Stimulated activated naive CD4-positive, alpha-beta T cell (primary cell): ENCODE measurements around the gene AQP12A.
"Not testable (repeated sequence)": the region's sequence is repeated elsewhere in the genome, so short reads cannot be mapped to it uniquely, and the experiment has no call there.

Experiments
- DNase-seq, 6 experiments: peaks; one replicate each; lab custom pipeline; 2025; lab: John Stamatoyannopoulos, UW

AQP12A gene

DNA sequence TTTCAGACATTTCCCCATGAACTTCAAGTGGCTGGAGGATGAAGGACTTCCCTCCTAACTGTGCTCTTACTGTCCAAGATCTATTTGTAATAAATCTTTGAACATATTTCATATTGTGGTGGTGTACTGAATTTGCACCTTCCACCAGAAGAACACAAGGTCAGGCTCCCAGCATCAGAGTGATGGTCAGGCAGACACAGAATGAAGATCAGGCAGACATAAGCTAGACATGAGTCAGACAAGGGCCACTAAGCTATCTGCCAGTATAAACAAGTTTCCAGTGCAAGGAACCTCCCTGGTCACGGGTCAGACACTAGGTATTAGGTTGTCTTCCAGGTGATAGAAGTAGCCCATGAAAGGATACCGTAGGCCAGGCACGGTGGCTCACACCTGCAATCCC lies 29.0 kb upstream of the AQP12A start:
- DNase-seq: no peak

DNA sequence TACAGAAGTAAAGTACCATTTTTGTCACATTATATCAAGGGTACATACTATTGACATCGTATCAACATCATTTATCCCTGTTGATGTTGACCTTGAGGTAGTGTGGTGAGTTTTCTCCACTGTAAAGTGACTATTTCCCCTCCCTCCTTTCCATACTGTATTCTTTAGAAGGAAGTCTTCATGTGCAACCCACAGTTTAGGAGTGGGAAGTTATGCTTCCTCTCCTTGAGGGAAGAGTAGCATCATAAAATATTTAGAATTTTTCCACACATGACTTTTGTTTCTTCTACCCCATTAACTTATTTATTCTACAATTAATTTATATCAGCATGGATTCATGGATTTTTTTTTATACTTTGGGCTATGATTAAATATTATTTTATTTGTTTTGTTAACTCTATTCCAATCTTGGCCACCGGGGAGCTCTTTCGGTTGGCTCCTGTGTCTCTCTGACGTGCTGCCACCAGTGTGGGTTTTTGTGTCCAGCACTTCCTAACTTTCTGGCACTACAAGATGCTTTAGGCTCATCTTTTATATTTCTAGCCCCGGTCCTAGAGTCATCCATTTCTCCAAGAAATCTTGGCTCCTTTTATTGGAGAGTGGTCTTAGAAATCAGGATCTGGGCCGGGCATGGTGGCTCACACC lies 28.0 kb upstream of the AQP12A start:
- DNase-seq: no peak

DNA sequence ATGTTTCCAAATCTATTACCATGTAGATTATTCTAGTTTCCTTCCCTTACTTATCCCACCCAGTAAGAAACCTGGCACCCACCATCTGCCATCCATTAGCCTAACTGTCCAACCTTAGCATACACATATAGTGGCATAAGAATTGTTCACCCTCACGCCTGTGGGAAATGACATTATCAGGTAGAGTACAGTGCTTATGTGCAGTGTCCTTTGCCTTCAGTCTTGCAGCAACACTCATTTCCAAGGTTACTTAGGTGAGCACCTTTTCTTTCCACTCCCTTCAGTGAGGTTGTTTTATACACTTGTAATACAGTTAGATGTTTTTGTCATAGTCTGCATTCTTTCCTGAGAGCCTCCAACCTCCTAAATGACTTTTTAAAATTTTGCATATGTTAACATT lies 27.0 kb upstream of the AQP12A start:
- no peak for DNase-seq

DNA sequence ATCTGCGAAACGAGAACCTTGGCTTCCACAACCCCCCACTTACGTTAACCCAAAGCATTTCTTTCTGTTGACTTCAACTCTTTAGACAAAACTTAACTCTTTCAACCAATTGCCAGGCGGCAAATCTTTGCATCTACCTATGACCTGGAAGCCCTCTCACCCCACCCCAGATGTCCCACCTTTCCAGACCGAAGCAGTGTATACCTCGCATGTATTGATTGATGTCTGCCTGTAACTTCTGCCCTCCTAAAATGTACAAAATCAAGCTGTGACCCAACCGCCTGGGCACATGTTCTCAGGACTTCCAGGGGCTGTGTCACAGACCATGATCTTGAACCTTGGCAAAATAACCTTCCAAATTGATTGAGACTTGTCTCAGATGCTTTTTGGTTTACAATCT lies 21.3 kb upstream of the AQP12A start:
- no peak for DNase-seq

DNA sequence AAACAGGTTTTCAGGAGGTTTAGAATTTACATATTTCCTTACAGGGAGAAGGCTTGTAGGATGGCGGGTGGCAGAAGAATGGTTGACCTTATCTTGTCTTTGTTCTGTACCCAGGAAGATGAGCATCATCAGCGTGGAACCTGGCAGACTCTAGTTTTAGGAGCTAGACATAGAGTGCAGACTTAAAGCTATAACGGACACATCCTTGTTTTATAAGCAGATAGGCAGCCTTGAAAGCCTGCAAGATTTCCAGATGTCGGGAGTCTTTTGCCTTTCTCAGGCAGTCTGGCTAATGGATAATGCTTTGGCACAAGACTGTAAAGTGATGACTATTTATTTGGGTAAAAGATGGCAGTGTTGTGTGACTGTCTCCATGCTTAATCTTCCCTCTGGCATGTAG lies 20.7 kb upstream of the AQP12A start:
- DNase-seq: no peak

DNA sequence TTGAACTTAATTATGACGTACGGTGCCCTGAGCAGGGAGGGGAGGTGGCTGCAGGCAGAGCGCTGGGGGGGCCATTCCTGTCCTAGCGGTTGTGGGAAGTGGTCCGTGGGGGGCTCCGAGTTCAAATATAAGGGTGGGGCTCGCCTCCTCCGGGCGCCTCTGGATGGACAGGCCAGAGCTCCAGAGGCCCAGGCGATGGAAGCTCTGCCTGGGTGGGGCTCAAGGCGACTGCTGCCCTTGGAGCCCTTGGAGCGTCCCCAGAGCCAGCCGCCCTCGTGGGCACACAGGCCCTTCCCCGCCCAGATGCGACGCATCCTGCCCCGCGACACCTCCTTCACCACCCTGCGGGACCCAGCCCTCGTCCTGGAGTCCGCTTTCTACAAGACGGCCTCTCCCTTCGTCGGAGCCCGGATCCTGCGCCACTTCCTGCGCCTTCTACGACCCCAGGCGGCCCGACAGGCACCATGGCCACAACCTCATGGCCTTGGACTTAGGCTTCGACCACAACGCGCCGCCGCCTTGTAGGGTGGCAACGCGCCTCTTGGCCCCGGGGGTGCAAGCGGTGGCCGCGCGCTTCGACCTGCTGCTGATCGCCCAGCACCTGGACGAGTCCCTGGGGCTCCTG lies 19.5 kb upstream of the AQP12A start:
- no peak for DNase-seq

DNA sequence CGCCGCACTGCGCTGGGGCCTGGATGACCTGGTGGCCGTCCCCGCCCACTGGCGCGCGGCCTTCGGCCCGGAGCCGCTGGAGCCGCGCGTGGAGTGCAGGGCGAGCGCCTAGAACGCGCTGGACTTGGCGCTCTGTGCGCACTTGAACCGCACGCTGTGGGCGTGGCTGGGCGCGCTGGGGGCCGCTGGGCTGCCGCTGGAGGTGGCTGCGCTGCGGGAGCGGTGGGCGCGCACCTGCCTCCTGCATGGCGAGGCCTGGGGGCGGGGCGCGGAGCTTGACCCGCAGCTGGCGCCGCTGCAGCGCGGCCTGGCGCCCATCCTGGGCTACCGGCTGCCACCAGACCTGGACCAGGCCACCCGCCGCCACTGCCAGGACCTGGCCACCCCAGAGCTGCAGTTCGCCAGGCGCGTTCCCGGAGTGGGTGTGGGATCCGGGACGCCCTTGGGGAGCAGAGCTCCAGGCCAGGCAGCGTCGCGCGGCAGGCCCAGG lies 18.9 kb upstream of the AQP12A start:
- no peak for DNase-seq

DNA sequence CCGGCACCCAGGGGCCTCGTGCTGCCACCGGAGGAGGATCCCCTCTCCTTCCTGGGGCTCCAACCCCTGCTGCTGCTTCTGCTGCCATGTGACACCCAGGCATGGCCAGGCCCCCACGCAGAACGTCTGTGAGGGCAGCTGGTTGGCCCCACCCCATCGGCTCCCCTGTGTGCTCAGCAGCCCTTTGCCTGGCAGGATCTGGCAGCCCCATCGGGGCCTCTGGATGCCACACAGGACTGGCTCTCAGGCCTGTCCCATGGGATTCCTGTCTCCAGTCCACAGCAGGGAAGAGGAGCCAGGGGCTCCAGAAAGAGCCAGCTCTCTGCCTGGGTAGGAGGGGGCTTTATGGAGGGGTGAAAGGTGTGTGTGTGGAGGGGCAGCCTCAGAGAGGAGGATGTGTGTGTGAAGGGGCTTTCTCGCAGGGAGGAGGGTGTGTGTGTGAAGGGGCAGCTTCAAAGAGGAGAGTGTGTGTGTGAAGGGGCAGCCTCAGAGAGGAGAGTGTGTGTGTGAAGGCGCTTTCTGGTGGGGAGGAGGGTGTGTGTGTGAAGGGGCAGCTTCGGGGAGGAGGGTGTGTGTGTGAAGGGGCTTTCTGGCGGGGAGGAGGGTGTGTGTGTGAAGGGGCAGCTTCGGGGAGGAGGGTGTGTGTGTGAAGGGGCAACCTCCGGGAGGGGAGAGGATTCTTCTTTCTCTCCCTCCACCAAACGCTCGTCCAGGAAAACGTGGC lies 17.0 kb upstream of the AQP12A start:
- DNase-seq: not testable (repeated sequence)

DNA sequence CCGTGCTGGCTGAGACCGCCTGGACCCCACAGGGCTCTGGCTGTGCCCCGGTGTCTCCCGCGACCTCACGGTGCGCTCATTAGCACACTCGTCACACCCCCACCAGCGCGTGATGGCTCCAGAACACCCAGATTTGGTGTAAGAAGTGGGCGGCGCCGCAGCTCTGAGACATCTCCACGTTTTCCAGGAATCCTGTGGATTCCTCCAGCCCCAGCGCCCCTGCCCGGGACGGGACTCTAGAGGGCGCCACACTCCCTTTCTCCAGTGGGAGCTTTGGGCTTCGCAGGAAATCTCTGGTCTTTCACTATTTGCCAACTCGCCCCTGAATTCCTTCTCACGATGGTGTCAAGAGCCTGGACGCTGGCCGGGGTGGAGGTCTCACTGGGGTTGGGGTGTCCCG lies 16.3 kb upstream of the AQP12A start:
- not testable (repeated sequence) for DNase-seq

DNA sequence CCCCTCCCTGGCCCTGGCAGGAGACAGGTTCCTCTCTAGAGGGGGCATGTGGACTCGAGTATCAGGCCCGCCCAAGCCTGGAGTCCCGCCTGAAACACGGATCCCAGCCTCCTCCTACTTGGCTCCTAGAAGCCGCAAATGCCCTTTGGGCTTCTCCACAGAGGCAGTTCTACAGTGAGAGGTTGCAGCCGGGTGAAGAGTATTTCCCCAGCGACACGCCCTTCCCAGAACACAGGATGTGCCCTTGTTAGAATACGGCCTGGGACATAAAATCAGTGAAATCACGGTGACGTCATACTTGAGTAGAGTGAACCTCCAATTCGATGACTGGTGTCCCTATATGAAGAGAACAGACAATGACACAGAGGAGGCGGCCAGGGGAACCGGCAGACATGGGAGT lies 13.6 kb upstream of the AQP12A start:
- DNase-seq: not testable (repeated sequence)

DNA sequence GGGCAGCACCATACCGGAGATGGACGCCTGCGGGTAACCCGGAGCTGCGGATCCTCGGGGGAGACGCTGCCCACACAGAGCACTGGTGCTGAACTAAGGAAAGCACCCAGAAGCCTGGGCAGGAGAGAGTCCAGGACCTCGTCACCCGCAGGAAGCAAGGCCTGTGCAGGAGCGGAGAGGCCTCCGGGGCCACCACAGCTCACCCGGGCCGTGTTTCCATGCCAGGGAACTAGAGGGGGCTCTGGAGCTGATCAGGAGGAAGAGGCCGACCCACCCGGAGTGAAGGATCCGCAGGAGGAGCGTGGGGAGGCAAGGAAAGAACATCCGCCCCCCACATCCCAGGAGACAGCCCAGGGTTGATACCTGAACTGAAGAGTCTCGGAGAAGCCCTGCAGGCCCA lies 12.8 kb upstream of the AQP12A start:
- not testable (repeated sequence) for DNase-seq

DNA sequence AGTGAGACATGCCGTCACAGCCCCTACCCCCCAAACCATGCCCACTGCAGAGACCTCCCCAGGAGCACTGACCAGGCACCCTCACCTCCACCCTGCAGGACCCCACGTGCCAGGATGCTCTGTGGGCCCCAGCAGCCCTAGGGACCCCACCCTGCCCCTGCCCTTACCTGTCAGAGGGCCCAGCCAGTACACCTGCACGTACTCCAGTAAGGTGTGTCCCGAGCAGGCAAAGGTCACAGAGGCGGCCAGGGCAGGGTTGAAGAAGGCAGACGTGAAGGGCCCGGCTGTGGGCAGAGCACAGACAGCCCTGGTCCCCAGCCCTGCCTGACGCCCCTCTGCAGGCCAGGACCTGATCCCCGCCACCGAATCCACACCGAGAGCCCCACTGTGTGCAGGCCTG lies 11.5 kb upstream of the AQP12A start:
- DNase-seq: not testable (repeated sequence)

DNA sequence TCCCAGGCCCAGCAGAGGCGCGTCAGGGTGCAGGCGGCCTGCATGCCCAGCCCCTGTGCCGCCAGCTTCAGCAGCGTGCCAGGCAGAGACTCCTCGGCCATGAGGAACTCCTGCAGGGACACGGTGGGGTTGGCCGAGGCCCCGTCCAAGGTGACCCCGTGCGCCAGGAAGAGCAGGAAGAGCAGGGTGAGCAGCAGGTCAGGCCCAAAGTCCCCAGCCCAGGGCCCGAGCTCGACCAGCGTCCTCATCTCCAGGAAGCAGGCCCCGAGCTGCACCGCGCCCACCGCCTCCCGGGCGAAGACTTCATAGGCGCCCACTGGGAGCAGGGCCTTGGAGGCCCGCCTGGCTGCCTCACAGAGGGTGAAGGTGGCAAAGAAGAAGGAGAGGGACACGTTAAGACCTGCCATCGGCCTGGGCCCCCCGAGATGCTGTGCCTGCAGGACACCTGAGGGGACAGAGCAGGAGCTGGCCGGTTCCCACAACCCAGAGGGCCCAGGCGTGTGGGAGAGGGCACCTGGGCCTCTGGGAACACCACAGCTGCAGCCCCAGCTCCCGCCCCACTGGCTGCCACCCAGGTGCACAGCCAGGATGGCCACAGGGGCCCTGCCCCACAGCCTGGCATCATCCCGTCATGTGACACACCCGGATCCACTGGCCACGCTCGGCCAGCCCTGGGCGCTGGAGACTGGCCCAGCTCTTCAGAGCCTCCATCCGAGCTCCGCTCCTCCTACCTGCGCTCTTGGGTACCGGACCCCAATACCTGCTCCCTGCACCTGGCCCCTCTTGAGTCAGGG lies 9.0 kb upstream of the AQP12A start, which contains the start of gene AQP12B:
TSS of gene AQP12B (minus strand) at position 455 of the 794 bp plus-strand sequence. CDS start at position 407, 48 bp downstream.
- DNase-seq: not testable (repeated sequence)

DNA sequence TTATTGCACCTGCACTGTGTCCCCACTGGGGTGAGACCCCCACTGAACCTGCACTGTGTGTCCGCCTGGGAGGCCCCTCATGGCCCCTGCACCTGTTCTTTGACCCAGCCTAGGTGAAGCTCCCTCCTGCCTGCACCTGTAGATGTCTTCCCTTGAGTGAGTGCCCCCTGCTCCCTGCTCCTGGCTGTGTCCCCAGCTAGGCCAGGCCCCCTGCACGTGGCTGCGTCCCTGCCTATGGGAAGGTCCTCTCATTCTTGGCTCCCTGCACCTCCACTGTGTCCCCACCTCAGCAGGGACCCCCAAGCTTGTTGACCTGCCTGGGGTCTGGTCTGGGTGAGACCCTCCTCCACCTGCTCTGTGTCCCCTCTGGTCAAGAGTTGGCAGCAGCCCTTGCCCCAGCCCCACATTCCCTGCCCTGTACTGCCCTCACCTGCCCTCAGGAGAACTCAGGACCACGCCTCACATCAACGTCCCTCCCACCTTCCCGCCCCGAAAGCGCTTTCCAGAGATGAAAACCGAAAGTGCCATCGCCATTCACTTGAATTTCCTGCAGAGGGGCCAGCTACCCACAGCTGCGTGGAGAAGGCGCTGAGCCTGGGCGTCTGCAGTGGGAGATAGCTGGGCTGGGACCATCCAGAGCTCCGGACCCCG lies 8.2 kb upstream of the AQP12A start:
- not testable (repeated sequence) for DNase-seq

DNA sequence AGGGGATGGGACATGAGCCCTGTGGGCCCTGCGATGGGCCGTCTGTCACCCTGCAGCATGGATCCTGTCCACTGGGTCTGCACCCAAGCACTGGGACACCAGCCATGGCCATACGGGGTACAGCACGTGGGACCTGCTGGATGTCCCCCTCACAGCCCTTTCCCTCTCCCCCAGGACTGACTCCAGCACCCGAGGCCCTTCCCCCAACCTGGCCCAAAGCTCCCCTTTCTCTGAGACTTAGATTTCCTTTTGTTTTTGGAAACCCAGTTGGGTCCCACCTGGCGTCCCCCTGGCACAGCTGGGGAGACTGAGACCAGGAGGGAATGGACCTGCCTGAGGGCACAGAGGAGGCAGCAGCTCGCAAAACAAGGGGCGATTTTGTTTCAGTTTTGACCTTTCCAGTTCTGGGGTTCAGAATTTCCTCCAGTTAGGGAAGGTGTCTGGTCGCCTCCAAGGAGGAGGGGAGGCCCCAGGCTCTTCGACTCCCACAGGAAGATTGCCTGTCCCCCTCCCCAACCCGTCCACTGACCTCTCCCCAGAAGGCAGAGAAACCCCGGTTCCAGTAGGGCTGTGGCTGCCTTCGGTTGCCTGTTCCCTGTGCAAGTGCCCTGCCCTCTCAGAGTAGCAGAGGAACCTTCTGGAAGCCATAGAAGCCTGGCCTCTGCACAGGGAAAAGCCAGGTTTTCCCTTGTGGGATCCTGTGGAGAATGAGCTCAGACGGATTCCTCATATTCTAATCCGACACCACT lies 7.5 kb upstream of the AQP12A start:
- not testable (repeated sequence) for DNase-seq

DNA sequence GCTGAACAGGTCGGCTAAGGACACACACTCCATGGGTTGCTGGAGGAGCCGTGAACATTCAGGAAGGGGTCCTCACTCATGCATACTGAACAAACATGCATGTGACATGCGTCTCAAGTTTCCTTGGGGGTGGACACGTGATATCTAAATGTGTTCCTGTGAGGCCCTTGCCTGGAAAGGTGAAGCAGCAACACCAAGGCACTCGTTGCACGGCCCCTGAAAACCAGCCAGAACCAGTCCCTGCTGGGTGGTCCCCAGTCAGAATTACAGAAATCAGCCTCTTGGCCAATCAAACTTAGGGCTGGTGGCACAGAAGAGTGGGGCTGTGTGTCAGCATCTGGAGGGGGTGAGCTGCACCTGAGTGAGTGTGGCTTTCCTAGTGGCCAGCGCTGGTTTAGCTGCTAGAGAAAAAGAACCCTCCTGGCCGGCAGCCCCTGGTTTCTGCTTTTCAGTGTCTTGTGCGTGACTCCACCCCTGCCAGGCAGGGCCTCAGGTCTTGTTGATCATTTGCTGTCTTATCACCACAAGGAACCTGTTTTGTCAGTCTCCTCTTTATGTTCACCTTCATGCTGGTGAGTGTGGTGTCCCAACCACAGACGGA lies 5.8 kb upstream of the AQP12A start:
- DNase-seq: no peak

DNA sequence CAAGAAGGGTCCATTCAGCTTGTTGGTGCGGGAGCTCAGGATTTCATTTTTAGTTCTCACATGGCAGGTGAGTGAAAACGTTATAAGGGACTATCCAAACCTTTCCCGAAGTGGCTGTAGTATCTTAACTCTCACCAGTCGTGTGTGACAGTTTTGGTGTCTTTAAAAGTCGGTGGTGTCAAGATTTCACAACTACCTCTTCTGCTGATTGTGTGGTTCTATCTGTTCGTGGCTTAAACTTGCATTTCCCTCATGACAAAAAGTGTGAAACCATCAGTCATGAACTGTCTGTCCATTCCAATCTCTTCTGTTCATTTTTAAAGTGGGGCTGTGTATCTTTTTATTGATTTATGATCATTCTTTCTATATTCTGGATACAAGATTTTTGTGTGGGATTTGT lies 5.2 kb upstream of the AQP12A start:
- DNase-seq: no peak

DNA sequence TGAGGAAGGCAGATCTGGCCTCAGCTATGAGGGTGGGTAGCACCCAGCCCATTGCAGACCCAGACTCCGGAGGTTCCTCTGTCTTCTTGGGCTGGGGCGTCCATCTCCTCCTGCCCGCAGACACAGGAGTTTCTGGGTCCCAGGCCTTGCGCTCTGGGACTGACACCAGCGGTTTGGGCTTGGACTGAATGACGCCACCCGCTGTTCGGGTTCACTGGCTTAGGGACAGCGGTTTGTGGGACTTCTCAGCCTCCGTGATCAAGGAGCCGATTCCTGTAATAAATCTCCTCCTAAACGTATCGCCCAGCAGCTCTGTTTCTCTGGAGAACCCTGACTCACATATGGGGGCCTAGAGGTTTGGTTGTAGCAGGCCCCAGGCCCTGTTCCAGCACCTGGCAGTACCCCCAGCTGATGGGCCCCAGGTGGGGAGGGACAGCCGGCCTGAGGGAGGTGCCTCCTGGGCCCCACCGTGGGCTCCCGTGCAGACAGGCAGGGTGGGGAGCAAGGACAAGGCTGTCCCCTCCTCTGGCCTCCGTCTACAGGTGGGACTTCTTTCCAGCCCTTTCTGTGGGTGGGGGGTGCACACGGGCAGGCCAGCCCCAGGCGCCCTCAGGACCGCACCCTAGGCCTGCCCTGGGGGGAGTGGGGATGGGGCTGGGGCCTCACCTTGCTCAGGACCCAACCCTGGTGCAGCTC lies 4.5 kb upstream of the AQP12A start:
- DNase-seq: no peak

DNA sequence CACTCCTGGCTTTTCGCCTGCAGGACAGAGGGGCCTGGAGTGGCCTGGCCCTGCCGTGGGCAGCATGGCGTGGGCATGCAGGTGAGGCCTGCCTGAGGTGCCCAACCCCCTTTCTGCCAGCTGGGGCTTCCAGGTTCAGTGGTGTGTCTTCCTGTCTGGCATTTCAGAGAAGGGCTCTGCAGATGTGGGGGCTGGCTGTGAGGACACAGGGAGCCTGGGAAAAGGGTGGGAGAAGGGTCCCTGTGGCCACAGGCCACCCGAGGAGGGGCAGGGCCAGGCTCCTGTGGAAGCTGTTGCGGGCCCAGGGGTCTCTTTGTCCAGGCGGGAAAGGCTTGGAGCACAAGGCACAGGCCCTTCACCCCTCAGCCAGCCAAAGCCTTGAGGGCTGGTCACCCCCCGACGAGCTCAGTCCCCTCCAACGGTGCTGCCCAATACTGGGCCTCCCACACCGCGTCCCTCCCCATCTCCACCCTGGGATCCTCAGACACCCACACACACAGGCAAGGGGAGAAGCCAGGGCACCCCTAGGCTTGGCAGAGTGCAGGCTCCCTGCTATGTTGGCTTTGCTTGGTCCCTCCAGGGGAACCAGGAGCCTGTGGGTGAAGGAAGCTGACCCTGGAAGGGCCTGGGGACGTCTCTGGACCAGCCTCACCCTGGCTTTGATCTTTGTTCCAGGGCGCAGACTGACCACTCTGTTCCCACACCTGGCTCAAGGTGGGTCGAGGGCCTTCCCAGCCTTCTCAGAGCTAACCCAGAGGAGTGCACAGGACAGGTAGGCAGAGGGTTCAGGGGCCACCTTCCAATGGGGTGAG lies 3.7 kb upstream of the AQP12A start:
- no peak for DNase-seq
